Measurements from ENCODE around the gene TBC1D17. TPM values are rescaled to one million over a fixed set of nuclear protein-coding genes. Genes with fewer than 3 reads are reported as not detected.

TBC1D17 gene
- total RNA-seq, 1 experiment from 2014 or later = 62.3 TPM

- H3F3A ChIP-seq (ENCODE audit: insufficient read depth, low read depth) = peaks cover 31% of the 10 kb centered on the region; the same call in 1 of the 2 replicates
- H3K27ac ChIP-seq = no peak overlapping the region
- H3K79me2 ChIP-seq (ENCODE audit: low read depth) = no peaks in the 10 kb centered on the region
- H3K9me2 ChIP-seq (ENCODE audit: insufficient read depth) = no peaks in the 10 kb centered on the region
- H3K4me2 ChIP-seq = no peak overlapping the region
- H2AFZ ChIP-seq = no peak overlapping the region
- TF ChIP-seq CTCF (conservative IDR thresholded peaks at IDR 0.05) (no peak), EZH2 (IDR thresholded peaks at IDR 0.05; ENCODE audit: low read depth) (no peak)
- no peaks in the 10 kb centered on the region for H3K27me3 ChIP-seq (ENCODE audit: insufficient read depth, low read depth)
- DNase-seq = peak in 1 of 2 experiments; percentile 15
- no peak overlapping the region for H3K4me3 ChIP-seq
- no TSS peak for BruUV-seq (replicated peaks)
- H4K20me1 ChIP-seq (ENCODE audit: insufficient read depth) = no peaks in the 10 kb centered on the region
- H3K4me1 ChIP-seq (replicated peaks; ENCODE audit: insufficient read depth) = no peaks in the 10 kb centered on the region; the same call in 1 of the 2 replicates
- H3K36me3 ChIP-seq (ENCODE audit: low read depth) = peaks cover 11% of the 10 kb centered on the region; the same call in 1 of the 2 replicates
- intact Hi-C loops (cut with micrococcal nuclease; ENCODE audit: unreplicated experiment) = no loop called here
- no peaks in the 10 kb centered on the region for H3K9me3 ChIP-seq (ENCODE audit: insufficient read depth, low read depth)
- ChIA-PET POLR2A (ENCODE audit: unreplicated experiment) (no interaction called here), CTCF (no interaction called here)
These were observed 10.4 kb downstream of the TBC1D17 start for GRCh38 chr19:49887665-49888509.

- Histone ChIP-seq H4K20me1 (ENCODE audit: insufficient read depth) (no peaks in the 10 kb centered on the region), H3K27me3 (ENCODE audit: insufficient read depth, low read depth) (no peaks in the 10 kb centered on the region), H2AFZ (no peak overlapping the region), H3K4me3 (no peak overlapping the region), H3K79me2 (ENCODE audit: low read depth) (no peaks in the 10 kb centered on the region), H3K9me2 (ENCODE audit: insufficient read depth) (no peaks in the 10 kb centered on the region), H3K27ac (no peak overlapping the region), H3K36me3 (ENCODE audit: low read depth) (0 out of 2 replicates have a peak, but pooled peaks cover 5% of the 10 kb centered on the region), H3F3A (ENCODE audit: insufficient read depth, low read depth) (peaks cover 31% of the 10 kb centered on the region; the same call in 1 of the 2 replicates), H3K4me1 (replicated peaks; ENCODE audit: insufficient read depth) (no peaks in the 10 kb centered on the region; the same call in 1 of the 2 replicates), H3K9me3 (ENCODE audit: insufficient read depth, low read depth) (no peaks in the 10 kb centered on the region), H3K4me2 (no peak overlapping the region)
- CTCF ChIA-PET = no interaction called here
- no peak for DNase-seq
- no peak for TF ChIP-seq CTCF (conservative IDR thresholded peaks at IDR 0.05)
- BruUV-seq (replicated peaks) = no TSS peak
- intact Hi-C loops (cut with micrococcal nuclease; ENCODE audit: unreplicated experiment) = no loop called here
- POLR2A ChIA-PET (ENCODE audit: unreplicated experiment) = no interaction called here
These were observed 11.0 kb downstream of the TBC1D17 start for GRCh38 chr19:49888510-49888824.

- Histone ChIP-seq H3F3A (ENCODE audit: insufficient read depth, low read depth) (peaks cover 31% of the 10 kb centered on the region; the same call in 1 of the 2 replicates), H2AFZ (no peak overlapping the region), H3K27ac (no peak overlapping the region), H3K9me3 (ENCODE audit: insufficient read depth, low read depth) (no peaks in the 10 kb centered on the region), H3K36me3 (ENCODE audit: low read depth) (no peaks in the 10 kb centered on the region), H4K20me1 (ENCODE audit: insufficient read depth) (no peaks in the 10 kb centered on the region), H3K4me2 (no peak overlapping the region), H3K79me2 (ENCODE audit: low read depth) (no peaks in the 10 kb centered on the region), H3K4me1 (replicated peaks; ENCODE audit: insufficient read depth) (no peaks in the 10 kb centered on the region; the same call in 1 of the 2 replicates), H3K4me3 (no peak overlapping the region), H3K9me2 (ENCODE audit: insufficient read depth) (no peaks in the 10 kb centered on the region), H3K27me3 (ENCODE audit: insufficient read depth, low read depth) (no peaks in the 10 kb centered on the region)
- peak in 1 of 2 experiments; percentile 28 for DNase-seq
- no TSS peak for BruUV-seq (replicated peaks)
- ChIA-PET CTCF (no interaction called here), POLR2A (ENCODE audit: unreplicated experiment) (no interaction called here)
- intact Hi-C loops (cut with micrococcal nuclease; ENCODE audit: unreplicated experiment) = no loop called here
- TF ChIP-seq EZH2 (IDR thresholded peaks at IDR 0.05; ENCODE audit: low read depth) (no peak), CTCF (conservative IDR thresholded peaks at IDR 0.05) (no peak)
These were observed 11.7 kb downstream of the TBC1D17 start for GRCh38 chr19:49889038-49889686.
